HCEC 1CT (cell line): Measurements from ENCODE around the gene PANK3.
A peak's percentile ranks its signal among the peaks of the same experiment; 100 is the strongest.
"Not testable (repeated sequence)": the region's sequence is repeated elsewhere in the genome, so short reads cannot be mapped to it uniquely, and the experiment has no call there.

Source experiments
- DNase-seq: peaks from one replicate; pipeline ENCODE4 v3.0.0-alpha.2; 2017

Gene PANK3

DNA sequence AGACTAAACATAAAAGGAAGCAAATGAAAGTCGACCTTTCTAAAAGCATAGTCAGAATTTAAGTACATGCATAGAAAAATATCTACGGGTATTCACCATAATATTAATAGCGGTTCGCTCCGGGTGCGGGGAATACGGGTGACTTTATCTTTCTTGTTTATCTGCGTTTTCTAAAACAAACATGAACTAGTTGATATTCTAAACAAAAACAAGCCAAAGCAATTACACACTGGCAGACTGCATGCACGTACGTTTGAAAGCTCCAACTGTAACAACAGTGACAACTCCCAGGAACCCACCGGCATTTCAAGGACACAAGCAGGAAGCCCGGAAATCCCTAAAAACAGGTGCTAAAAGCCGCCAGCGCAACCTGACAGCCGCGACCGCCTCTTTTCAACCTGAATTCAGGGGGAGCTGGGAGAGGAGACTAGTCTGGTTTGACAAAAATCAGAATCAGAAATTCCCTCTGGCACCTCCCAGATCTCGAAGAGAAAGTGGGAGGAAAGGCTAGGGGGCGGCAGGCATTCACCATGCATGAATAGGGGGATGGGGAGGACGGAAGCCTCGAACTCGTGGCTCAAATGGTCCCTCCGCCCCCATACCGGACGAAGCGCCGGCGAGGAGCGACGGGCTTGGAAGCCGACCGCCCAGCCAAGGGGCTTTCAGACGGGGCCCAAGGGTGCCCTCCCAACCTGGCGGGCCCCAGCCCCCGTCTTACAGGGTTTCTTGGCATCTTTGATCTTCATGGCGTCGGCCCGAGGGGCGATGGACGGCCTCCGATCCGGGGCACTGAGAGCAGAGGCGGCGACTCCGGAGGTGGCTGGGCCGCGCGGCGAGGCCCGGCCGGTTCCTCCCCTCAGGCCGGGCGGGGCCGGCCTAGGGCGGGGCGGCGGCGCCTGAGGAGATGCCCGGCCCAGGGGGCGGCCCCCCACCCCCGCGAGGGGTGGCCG lies at the start of gene PANK3:
TSS of gene PANK3 (minus strand) at position 831 of the 950 bp plus-strand sequence. CDS start at position 746, 85 bp downstream.
- peak; percentile 3 for DNase-seq

DNA sequence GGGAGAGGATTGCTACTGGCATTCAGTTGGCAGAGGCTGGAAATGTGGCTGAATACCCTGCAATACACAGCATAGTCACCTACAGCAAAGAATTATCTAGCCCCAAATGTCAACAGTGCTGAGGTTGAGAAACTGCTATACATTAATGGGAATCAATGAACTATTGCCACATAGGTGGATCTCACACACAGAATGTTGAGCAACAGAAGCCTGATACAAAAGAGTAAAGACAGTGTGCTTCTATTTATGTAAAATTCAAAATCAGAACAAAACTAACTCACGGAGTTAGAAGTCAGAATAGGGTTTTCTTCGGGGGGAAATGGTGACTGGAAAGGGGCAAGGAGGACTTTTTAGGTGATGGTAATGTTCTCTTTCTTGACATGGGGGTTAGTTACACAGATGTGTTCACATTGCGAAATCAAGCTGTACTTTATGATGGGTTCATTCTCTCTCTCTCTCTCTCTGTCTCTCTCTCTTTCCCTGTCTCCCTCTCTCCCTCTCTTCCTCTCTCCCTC lies 45.7 kb upstream of the PANK3 start:
- no peak for DNase-seq

DNA sequence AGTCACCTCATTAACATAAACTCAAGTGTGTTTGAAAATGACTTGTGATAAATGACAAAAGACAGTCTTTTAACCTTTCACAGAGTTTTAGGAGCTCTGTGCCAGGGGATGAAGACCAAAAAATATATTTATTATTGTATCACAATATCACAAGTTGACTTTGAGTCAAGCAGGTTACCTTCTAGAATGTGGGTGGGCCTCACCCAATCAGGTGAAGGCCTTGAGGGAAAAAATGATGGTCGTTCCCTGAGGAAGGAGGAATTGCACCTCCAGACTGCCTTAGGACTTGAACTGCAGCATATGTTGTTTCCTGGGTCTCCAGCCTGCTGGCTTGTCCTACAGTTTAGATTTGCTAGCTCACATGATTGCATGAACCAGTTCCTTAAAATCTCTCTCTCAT lies 41.6 kb upstream of the PANK3 start:
- DNase-seq = no peak

GRCh38 chr5:168614661-168615060 lies 35.5 kb upstream of the PANK3 start:
- DNase-seq = no peak

GRCh38 chr5:168613996-168614395 lies 34.8 kb upstream of the PANK3 start:
- DNase-seq = no peak

- no peak for DNase-seq
These were observed 34.2 kb upstream of the PANK3 start for GRCh38 chr5:168613396-168613795.

DNA sequence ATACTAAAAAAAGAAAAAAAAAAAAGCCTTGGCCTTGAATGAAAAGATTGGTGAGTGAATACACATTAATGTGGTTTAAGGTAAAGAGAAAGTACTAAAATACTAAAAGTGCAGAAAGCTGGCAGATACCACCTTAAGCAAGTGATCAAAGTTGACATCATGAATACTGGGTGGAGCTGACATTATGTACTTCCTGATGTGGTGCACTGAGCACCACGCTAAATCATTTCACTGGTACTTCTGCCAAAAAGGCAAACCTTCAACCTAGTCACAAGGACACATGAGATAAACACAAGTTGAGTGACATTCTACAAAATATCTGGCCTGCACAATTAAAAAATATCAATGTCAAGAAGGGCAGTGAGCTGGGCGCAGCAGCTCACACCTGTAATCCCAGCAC lies 33.8 kb upstream of the PANK3 start:
- no peak for DNase-seq

GRCh38 chr5:168612123-168612522 lies 33.0 kb upstream of the PANK3 start:
- no peak for DNase-seq

- DNase-seq = no peak
These were observed 32.0 kb upstream of the PANK3 start for GRCh38 chr5:168611165-168611564.

- no peak for DNase-seq
These were observed 30.8 kb upstream of the PANK3 start for GRCh38 chr5:168609806-168610482.

DNA sequence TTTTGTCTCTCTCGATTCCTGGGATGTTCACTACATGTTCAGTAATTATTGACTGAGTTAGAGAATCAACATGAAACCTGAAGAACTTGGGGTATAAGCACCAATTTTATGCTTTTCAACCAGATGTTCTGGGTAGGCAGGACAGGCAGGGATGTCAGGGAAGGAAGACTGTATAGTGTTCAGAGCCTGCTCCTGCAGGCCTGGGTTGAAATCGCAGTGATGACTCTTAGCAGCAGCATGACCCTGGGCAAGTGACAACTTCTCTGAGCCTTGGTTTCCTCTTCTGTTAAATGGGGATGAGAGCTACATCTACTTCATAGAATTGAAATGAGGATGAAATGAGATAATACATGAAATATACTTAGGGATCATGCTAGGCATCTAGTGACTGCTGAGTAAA lies 29.7 kb upstream of the PANK3 start:
- no peak for DNase-seq

DNA sequence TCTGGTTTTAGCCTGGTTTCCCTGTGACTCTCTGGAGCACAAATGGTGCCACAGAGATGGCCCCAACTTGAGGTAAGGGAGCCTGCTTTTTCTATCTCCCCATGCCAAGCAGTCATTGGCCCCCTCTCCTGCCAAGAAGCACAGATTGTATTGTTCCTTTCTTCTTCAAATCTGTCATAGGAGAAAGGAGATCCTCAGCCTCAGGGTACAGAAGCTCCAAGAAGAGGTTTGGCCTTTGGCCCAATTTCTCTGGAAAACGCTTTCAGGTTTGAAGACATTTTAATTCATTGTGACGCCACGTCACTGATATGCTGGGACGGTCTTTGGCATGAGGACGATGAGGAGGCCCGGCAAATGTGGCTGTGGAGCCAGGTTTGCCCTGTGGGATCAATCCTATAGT lies 29.2 kb upstream of the PANK3 start:
- DNase-seq = no peak

GRCh38 chr5:168607946-168608345 lies 28.8 kb upstream of the PANK3 start:
- no peak for DNase-seq

- no peak for DNase-seq
These were observed 27.4 kb upstream of the PANK3 start for GRCh38 chr5:168606562-168606961.

- no peak for DNase-seq
These were observed 25.3 kb upstream of the PANK3 start for GRCh38 chr5:168604436-168604835.

DNA sequence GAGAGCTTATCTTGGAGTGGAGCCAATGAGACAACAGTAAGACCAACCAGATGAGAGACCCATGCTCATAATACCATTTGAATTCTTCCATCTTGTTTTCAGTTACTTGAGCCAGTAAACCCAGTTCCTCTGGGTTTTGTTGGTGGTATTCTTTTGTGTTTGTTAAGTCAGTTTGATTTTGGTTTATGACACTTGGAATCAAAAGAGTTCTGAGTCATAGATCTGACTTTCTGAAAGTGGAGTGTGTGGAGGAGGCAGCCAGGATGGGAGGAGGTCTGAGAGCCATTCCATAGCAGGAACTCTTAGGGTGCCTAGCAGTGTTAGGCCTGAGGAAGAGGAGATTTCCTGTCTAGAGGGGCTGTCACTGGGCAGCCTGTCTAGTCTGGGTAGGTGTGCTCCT lies 24.6 kb upstream of the PANK3 start:
- DNase-seq = no peak

- no peak for DNase-seq
These were observed 23.3 kb upstream of the PANK3 start for GRCh38 chr5:168602517-168602916.

GRCh38 chr5:168601972-168602371 lies 22.8 kb upstream of the PANK3 start:
- no peak for DNase-seq

- no peak for DNase-seq
These were observed 21.2 kb upstream of the PANK3 start for GRCh38 chr5:168600409-168600808.

GRCh38 chr5:168599826-168600225 lies 20.7 kb upstream of the PANK3 start:
- DNase-seq = no peak

- DNase-seq = no peak
These were observed 19.5 kb upstream of the PANK3 start for GRCh38 chr5:168598639-168599038.

DNA sequence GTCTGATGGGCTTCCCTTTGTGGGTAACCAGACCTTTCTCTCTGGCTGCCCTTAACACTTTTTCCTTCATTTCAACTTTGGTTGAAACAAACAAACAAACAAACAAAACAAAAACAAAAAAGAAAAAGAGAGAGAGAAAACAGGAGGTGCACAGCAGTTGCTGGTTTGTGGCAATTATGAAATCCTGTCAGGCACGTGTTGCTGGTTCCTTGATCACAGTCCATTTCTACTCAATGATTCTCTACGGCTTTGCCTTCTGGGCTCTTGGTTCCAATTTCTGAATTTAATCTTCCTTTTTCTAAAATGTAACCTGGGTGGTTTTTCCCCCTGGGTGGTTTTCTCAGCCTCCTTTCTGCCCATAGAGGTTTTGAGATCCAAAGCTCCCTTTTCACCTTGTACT lies 17.8 kb upstream of the PANK3 start:
- DNase-seq = no peak

- not testable (repeated sequence) for DNase-seq
These were observed 17.0 kb upstream of the PANK3 start for GRCh38 chr5:168596122-168596521.

DNA sequence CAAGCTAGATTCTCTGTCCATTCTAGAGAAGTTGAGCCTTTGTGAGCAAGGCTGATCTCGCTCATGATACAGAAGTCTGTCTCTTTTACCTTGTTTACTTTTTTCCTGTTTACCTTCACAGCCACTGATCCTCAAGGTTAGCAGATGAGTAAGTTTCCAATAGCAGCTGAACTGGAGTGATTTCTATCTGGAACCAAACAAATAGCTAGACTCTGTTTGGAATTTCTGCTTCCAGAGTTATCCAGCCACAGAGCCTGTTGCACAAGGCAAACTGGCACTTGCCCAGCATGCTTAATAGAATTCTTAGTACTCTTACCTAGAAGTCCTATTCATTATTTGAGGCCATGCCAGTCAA lies 12.8 kb upstream of the PANK3 start:
- no peak for DNase-seq
